GM12878 (cell line): Measurements from ENCODE around the gene DMPK. TPM values are rescaled to one million over a fixed set of nuclear protein-coding genes. Genes with fewer than 3 reads are reported as not detected.

Experiments
- ATAC-seq: fragments of 200-7000 bp; cut with Tn5 transposase; 3 replicates; pipeline ENCODE4 v1.9.1; 2020; ENCODE audit warnings: mild to moderate bottlenecking, moderate library complexity
- BruUV-seq: library from RNA; stranded (reverse); fragments of 400-500 nt; replicated peaks from 2 replicates; lab custom pipeline; 2021; lab: Mats Ljungman, UMichigan
- CTCF ChIA-PET: fragments of 300-600 bp; sonication (Branson Sonifier 250); formaldehyde crosslinking; extraction: SDS; loops from one replicate; lab custom pipeline; 2021; ENCODE audit warnings: inconsistent platforms; lab: Yijun Ruan, JAX
- POLR2A ChIA-PET: fragments of 350-600 bp; formaldehyde crosslinking; extraction: SDS; loops from one replicate; lab custom pipeline; 2021; ENCODE audit warnings: inconsistent platforms; lab: Charles Lee
- RAD21 ChIA-PET: fragments of 300-600 bp; sonication (Branson Sonifier 250); formaldehyde crosslinking; loops from one replicate; lab custom pipeline; 2023; ENCODE audit warnings: antibody characterized with exemption; ENCODE audit not compliant: unreplicated experiment; lab: Charles Lee
- SMC1A ChIA-PET: fragments of 300-600 bp; sonication (Branson Sonifier 250); formaldehyde crosslinking; loops from one replicate; lab custom pipeline; 2023; ENCODE audit not compliant: unreplicated experiment, uncharacterized antibody; lab: Charles Lee
- DNase-seq: peaks from one replicate; pipeline ENCODE4 v3.0.0-alpha.2; 2011; ENCODE audit warnings: low read depth, low spot score
- FAIRE-seq: peaks from 3 replicates; lab custom pipeline; 2011; peaks lifted over from hg19 to GRCh38; lab: Jason Lieb, UNC
- H2AFZ ChIP-seq: 2 replicates; pipeline ENCODE4 v1.6.0; 2011; ENCODE audit warnings: low read depth, low read length, control low read depth; ENCODE audit not compliant: control insufficient read depth
- H3K27ac ChIP-seq: 2 replicates; pipeline ENCODE4 v1.5.1; 2011; ENCODE audit warnings: control low read depth; ENCODE audit not compliant: control insufficient read depth, insufficient read depth
- H3K27me3 ChIP-seq, 2 experiments: replicated peaks in 1 of 2; 2 replicates each; pipeline versions ENCODE4 v1.6.0 to v1.6.1; 2011; ENCODE audit warnings: low read length in 1 of 2; ENCODE audit not compliant: control insufficient read depth in 2 of 2, insufficient read depth in 2 of 2
- H3K36me3 ChIP-seq, 2 experiments: 2 replicates each; pipeline ENCODE4 v1.5.1; 2011; ENCODE audit warnings: low read length in 1 of 2; ENCODE audit not compliant: control insufficient read depth in 2 of 2, insufficient read depth in 2 of 2
- H3K4me1 ChIP-seq: 2 replicates; pipeline ENCODE4 v1.6.1; 2011; ENCODE audit warnings: mild to moderate bottlenecking, low read length, moderate library complexity, mixed read lengths; ENCODE audit not compliant: control insufficient read depth, insufficient read depth
- H3K4me2 ChIP-seq: 2 replicates; pipeline ENCODE4 v1.6.0; 2011; ENCODE audit warnings: control low read depth; ENCODE audit not compliant: control insufficient read depth, insufficient read depth
- H3K4me3 ChIP-seq: fragments of 200-600 bp; sonication (generic); 2 replicates; pipeline ENCODE4 v1.5.1; 2016
- H3K79me2 ChIP-seq: 2 replicates; pipeline ENCODE4 v1.6.0; 2011; ENCODE audit warnings: low read length; ENCODE audit not compliant: control insufficient read depth, insufficient read depth
- H3K9ac ChIP-seq: 2 replicates; pipeline ENCODE4 v1.8.0; 2011; ENCODE audit warnings: low read length, control low read depth, mixed read lengths; ENCODE audit not compliant: control insufficient read depth, insufficient read depth
- H3K9me3 ChIP-seq: replicated peaks from 3 replicates; pipeline ENCODE4 v1.5.1; 2011; ENCODE audit warnings: mild to moderate bottlenecking, low read length; ENCODE audit not compliant: control insufficient read depth, insufficient read depth
- H4K20me1 ChIP-seq: 2 replicates; pipeline ENCODE4 v1.6.0; 2011; ENCODE audit not compliant: control insufficient read depth, insufficient read depth
- BCL11A ChIP-seq: IDR thresholded peaks from 2 replicates; pipeline ENCODE4 v1.6.1; 2011; ENCODE audit warnings: low read depth, low read length
- CHD4 ChIP-seq: fragments of 200-600 bp; sonication (generic); IDR thresholded peaks from 2 replicates; pipeline ENCODE4 v1.6.1; 2016; ENCODE audit warnings: mild to moderate bottlenecking
- E2F4 ChIP-seq: IDR thresholded peaks from 2 replicates; pipeline ENCODE4 v1.6.1; 2012; ENCODE audit warnings: low read depth, low read length, improper control_type of control experiment
- EP300 ChIP-seq, 2 experiments: fragments of 150-350 bp in 1 of 2; IDR thresholded peaks; 2 replicates each; pipeline ENCODE4 v1.6.1; 2011 to 2012; ENCODE audit warnings: low read depth in 2 of 2, low read length in 2 of 2, borderline replicate concordance in 1 of 2, improper control_type of control experiment in 1 of 2, inconsistent platforms in 1 of 2; ENCODE audit not compliant: control insufficient read depth in 1 of 2
- IKZF1 ChIP-seq: fragments of 450-650 bp; conservative IDR thresholded peaks from 2 replicates; pipeline ENCODE4 v1.6.1; 2017; ENCODE audit warnings: antibody characterized with exemption, mild to moderate bottlenecking
- IRF4 ChIP-seq: IDR thresholded peaks from 2 replicates; pipeline ENCODE4 v1.6.1; 2011; ENCODE audit warnings: low read depth, low read length
- JUNB ChIP-seq: IDR thresholded peaks from 2 replicates; pipeline ENCODE4 v1.6.1; 2016; ENCODE audit warnings: antibody characterized with exemption, mild to moderate bottlenecking
- MTA2 ChIP-seq: fragments of 450-650 bp; IDR thresholded peaks from 2 replicates; pipeline ENCODE4 v1.6.1; 2016; ENCODE audit warnings: low read depth, mild to moderate bottlenecking, moderate library complexity
- NFYB ChIP-seq: IDR thresholded peaks from 2 replicates; pipeline ENCODE4 v1.6.1; 2011; ENCODE audit warnings: low read depth, mild to moderate bottlenecking, low read length, improper control_type of control experiment, moderate library complexity; ENCODE audit not compliant: insufficient read depth
- PML ChIP-seq: IDR thresholded peaks from 2 replicates; pipeline ENCODE4 v1.6.1; 2012; ENCODE audit warnings: low read length, inconsistent platforms
- RAD21 ChIP-seq: IDR thresholded peaks from 2 replicates; pipeline ENCODE4 v1.6.1; 2011; ENCODE audit warnings: mild to moderate bottlenecking, low read depth, low read length, moderate library complexity; ENCODE audit not compliant: insufficient read depth
- RAD51 ChIP-seq: fragments of 450-650 bp; IDR thresholded peaks from 2 replicates; pipeline ENCODE4 v1.6.1; 2016; ENCODE audit warnings: moderate library complexity, mild to moderate bottlenecking, inconsistent platforms
- TARDBP ChIP-seq: IDR thresholded peaks from 2 replicates; pipeline ENCODE4 v1.6.1; 2016; ENCODE audit warnings: borderline replicate concordance
- WRNIP1 ChIP-seq: IDR thresholded peaks from 2 replicates; pipeline ENCODE4 v1.6.1; 2011; ENCODE audit warnings: low read depth, low read length, improper control_type of control experiment, borderline replicate concordance
- ZBTB33 ChIP-seq: fragments of 450-650 bp; IDR thresholded peaks from 2 replicates; pipeline ENCODE4 v1.6.1; 2017; ENCODE audit warnings: mild to moderate bottlenecking
- WGBS: methylation state at CpG from one replicate; pipeline ENCODE4 v1.1.6; 2016; ENCODE audit warnings: low lambda C conversion rate; ENCODE audit not compliant: insufficient replicate concordance, insufficient coverage; ENCODE audit errors: missing lambda C conversion rate; 5-methylcytosine and 5-hydroxymethylcytosine counted together
- in situ Hi-C: fragments of 300-500 bp; cut with MboI; formaldehyde crosslinking; loops from 9 replicates; pipeline ENCODE4 v1.14.3; 2018; ENCODE audit warnings: mixed read lengths
- intact Hi-C: fragments of 100-400 bp; cut with micrococcal nuclease; formaldehyde crosslinking; loops from one replicate; pipeline ENCODE4 v1.14.2; 2022; ENCODE audit not compliant: unreplicated experiment
- polyA plus RNA-seq, 11 experiments: library from polyadenylated mRNA; depleted of rRNA in 4 of 11; unstranded in 6 of 11; stranded (reverse) in 5 of 11; fragments of >200 nt; fragmentation: Nextera tagmentation in 4 of 11; fragmentation: Illumina TruSeq in 1 of 11; extraction: Ambion mirVana in 4 of 11; extraction: Trizol in 1 of 11; gene quantifications; 1 replicate in 1 of 11; 2 replicates in 10 of 11; pipeline versions ENCODE4 v1.2.1 to v1.2.3, GENCODE V29; 2011 to 2016; ENCODE audit warnings: inconsistent platforms in 2 of 11, missing spikeins in 2 of 11, low read depth in 1 of 11
- total RNA-seq, 4 experiments: library from RNA; depleted of rRNA in 3 of 4; stranded (reverse); fragments of >200 nt in 3 of 4; fragmentation: Illumina TruSeq in 1 of 4; extraction: Trizol in 1 of 4; gene quantifications; 2 replicates each; pipeline versions ENCODE4 v1.2.1 to v1.2.3, GENCODE V29; 2013 to 2021

DMPK gene
- total and polyA plus RNA-seq, 10 of the 15 experiments (the other 5 are each of a cell fraction or from before 2014, with no cell fraction given): 0.60 to 33.6 (median 5.2) TPM

GRCh38 chr19:45765702-45766295, 16.5 kb downstream of the DMPK start (continued):
- TF ChIP-seq MTA2: no peak

DNA sequence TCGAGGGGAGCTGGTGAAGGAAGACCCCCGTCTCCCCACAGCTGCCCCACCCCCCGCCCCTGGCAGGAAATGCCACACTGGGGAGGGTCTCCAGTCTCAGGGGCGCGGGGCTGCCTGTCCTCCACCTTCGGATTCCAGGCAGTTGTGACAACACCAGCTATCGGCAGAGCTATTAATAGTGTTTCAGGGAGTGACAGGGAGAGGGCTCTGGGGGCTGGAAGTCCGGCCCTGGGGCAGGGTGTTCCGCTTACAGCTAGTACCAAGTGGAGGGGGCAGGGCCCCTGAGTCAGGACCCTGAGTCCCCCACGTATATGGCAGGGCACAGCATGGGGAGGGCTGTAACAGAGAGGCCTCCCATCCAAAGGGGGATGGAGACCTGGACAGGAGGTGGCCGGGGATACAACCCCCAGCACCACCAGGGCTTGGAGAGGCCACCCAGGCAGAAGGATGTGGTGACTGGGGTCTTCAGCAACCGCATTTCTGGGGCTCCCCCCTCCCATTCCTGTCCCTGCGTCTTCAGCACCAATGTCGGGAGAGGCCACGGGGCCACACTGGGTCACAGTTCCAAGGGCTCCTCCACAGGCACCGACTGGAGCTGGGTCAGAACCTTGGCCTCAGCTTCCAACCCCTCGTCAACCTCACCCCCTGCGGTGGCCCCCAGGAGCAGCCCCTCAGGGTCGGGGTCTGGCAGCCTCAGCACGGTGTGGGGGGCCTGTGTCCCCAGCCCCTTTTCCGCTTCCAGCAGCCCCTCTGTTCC, 17.2 kb downstream of the DMPK start:
- RAD21 ChIA-PET: no interaction called here
- no peak for FAIRE-seq

DNA sequence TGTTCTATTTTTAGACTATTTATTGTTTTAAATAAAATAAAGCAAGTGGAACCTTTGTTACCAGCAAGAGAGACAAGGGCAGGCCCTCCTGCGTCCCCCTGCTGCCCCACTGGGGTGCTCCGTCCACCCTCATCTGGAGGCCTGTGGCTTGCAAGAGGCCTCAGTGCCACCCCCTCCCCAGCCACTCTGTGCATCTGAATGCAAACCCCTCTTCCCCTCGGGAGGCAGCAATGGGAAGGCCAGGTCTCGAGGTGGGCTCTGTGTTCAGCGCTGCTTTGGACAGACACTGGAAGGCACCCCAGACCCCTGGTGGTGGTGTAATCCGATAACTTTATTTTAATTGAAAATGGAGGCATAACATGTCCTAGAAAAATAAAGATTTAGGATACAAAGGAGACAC, 17.8 kb downstream of the DMPK start:
- Histone ChIP-seq H3K9ac (no peak overlapping the region), H3K4me2 (no peak overlapping the region), H2AFZ (no peak overlapping the region), H3K9me3 (no peaks in the 10 kb centered on the region), H3K27ac (no peak overlapping the region), H4K20me1 (no peaks in the 10 kb centered on the region), H3K79me2 (no peaks in the 10 kb centered on the region; the same call in 1 of the 2 replicates), H3K4me3 (no peak overlapping the region), H3K36me3 (no peaks in the 10 kb centered on the region), H3K4me1 (no peaks in the 10 kb centered on the region), H3K27me3 (no peaks in the 10 kb centered on the region)
- intact Hi-C loops: no loop called here
- BruUV-seq: no TSS peak
- WGBS: 72% methylated on average over 6 of the region's 6 CpGs
- POLR2A ChIA-PET: no interaction called here
- CTCF ChIA-PET: no interaction called here
- ATAC-seq: no peak
- SMC1A ChIA-PET: no interaction called here
- no peak for DNase-seq
- in situ Hi-C loops: no loop called here
- FAIRE-seq: no peak
- RAD21 ChIA-PET: no interaction called here
- no peak for TF ChIP-seq ZBTB33
- TF ChIP-seq TARDBP: no peak
- no peak for TF ChIP-seq E2F4
- no peak for TF ChIP-seq BCL11A
- no peak for TF ChIP-seq JUNB
- no peak for TF ChIP-seq RAD51
- TF ChIP-seq WRNIP1: no peak
- no peak for TF ChIP-seq CHD4
- no peak for TF ChIP-seq NFYB
- TF ChIP-seq IRF4: no peak

More for the DNA sequence above, 17.2 kb downstream of the DMPK start:
- Histone ChIP-seq H3K4me2 (no peak overlapping the region), H3K4me3 (no peak overlapping the region), H3K4me1 (peaks cover 4% of the 10 kb centered on the region), H4K20me1 (no peaks in the 10 kb centered on the region), H3K27ac (no peak overlapping the region), H3K79me2 (no peaks in the 10 kb centered on the region; the same call in 1 of the 2 replicates), H3K36me3 (no peaks in the 10 kb centered on the region), H3K9ac (no peak overlapping the region), H3K9me3 (no peaks in the 10 kb centered on the region), H3K27me3 (no peaks in the 10 kb centered on the region), H2AFZ (no peak overlapping the region)
- WGBS: 49% methylated on average over 20 of the region's 21 CpGs
- intact Hi-C loops: loop anchor here (5.0 kb wide), 2 partner anchors 33 to 73 kb away; partner anchors contain the start of genes FBXO46, MEIOSIN, QPCTL and SNRPD2
- SMC1A ChIA-PET: no interaction called here
- BruUV-seq: no TSS peak
- DNase-seq: no peak
- TF ChIP-seq RAD21 (no peak), PML (no peak), IKZF1 (no peak), EP300 (IDR thresholded peaks at IDR 0.05; ENCODE audit: borderline replicate concordance in 1 of 2, control insufficient read depth in 1 of 2, low read depth in 2 of 2, low read length in 2 of 2) (no peak)
- CTCF ChIA-PET: no interaction called here
- ATAC-seq: no peak
- in situ Hi-C loops: no loop called here
- POLR2A ChIA-PET: no interaction called here
